Heart left ventricle (tissue), 13 donors: Measurements from ENCODE around the gene DNMT3A.

Source experiments
- POLR2A ChIP-seq, 2 donors: fragments of 450-650 bp; IDR thresholded peaks; one replicate each; pipeline ENCODE4 v1.6.1; 2017; ENCODE audit warnings: antibody characterized with exemption in 2 of 2, mild to moderate bottlenecking in 2 of 2, moderate library complexity in 2 of 2
- TF ChIP-seq, protein P1 (sequence below), 12 donors: fragments of 200-600 bp; sonication (generic) in 4 of 12; IDR thresholded peaks; one replicate each; pipeline versions ENCODE4 v1.5.0 to v1.8.0; 2018 to 2022; ENCODE audit warnings: antibody characterized with exemption in 12 of 12, mild to moderate bottlenecking in 5 of 12
- donor health status: ischemic (EF 13 %, LVEDD 7.1; RV severe dilation, severe dysfunction).
- donor health status: DM: no; HTN: yes; CAD: no.
- donor health status: DM: no; HTN: no; CAD: no.
- donor health status: ischemic (EF 25% LVEDD 6.9; RV normal size, moderate dysfunction).
- donor health status: ischemic (EF 25% LVEDD 5.7; RV mildly dilated, moderate dysfunction).
- donor health status: ischemic (EF 35%, LVEDD 5.7; RV mildly dilated, moderate dysfunction).
- donor health status: nonischemic (EF 11% LVEDD 7.7; RV severe dilation, severe dysfunction).
- donor health status: DM: yes; HTN: yes; CAD: no.
- donor health status: PGD.
- donor health status: ischemic (EF 29% LVEDD 5.4; RV normal size, mild dysfunction).
- donor health status: nonischemic (EF 23%, LVEDD 6.1; RV moderate dilation, normal function).

DNA sequence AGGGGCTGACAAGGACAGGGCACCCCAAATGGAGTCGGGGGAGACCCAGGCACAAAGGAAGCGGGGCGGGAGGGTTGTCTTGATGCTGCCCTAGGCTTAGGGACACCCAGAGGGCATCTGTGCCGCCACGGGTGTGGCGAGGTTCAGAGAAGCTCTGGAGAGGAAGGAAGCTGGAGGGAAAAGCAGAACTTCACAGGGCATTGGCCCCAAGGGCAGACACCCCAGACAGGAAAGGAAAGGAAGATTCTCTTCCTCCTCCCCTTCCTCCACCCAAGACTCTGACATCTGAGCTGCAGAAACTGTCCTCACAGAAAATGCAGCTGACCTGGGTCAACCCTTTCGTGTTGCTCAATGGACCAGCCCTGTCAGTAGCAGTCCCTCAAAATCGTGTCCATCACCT, 25.6 kb downstream of the DNMT3A start:
- TF ChIP-seq, protein P1, sequence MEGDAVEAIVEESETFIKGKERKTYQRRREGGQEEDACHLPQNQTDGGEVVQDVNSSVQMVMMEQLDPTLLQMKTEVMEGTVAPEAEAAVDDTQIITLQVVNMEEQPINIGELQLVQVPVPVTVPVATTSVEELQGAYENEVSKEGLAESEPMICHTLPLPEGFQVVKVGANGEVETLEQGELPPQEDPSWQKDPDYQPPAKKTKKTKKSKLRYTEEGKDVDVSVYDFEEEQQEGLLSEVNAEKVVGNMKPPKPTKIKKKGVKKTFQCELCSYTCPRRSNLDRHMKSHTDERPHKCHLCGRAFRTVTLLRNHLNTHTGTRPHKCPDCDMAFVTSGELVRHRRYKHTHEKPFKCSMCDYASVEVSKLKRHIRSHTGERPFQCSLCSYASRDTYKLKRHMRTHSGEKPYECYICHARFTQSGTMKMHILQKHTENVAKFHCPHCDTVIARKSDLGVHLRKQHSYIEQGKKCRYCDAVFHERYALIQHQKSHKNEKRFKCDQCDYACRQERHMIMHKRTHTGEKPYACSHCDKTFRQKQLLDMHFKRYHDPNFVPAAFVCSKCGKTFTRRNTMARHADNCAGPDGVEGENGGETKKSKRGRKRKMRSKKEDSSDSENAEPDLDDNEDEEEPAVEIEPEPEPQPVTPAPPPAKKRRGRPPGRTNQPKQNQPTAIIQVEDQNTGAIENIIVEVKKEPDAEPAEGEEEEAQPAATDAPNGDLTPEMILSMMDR (IDR thresholded peaks at IDR 0.05): no peak
- TF ChIP-seq POLR2A (IDR thresholded peaks at IDR 0.05): no peak
